HG03175 (cell line): Measurements from ENCODE around the gene TMEM256.

Source experiments
- ATAC-seq: cut with Tn5 transposase; IDR thresholded peaks from one replicate; pipeline ENCODE4 v1.9.1; 2021; ENCODE audit warnings: mild to moderate bottlenecking, moderate library complexity; ENCODE audit not compliant: unreplicated experiment

TMEM256 gene

DNA sequence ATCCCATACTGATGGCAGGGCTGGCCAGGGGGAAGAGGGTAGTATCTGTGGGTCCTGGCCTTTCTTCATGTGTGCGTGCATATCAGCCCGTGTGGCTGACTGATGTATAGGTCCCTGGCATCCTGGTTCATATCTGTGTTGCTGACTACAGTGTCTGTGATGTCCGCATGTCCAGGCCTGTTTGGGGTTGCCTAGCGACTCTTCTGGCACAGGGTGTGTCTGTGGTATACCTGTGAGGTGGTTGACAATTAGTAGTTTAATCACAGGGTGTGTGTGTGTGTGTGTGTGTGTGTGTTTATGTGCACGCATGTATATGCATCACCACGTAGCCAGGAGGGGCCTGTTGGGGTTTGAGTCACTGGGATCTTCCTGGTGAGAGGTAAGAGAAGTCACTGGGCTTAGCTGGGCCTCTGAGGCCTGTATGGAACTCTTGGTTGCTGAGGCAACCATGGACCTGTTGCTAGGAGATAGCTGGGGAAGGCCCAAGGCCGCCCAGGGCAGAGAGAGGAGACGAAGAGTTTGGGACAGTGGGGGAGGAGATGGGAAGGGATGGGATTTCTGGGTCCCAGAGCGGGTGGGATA lies 49.5 kb downstream of the TMEM256 start:
- no peak for ATAC-seq
